Measurements from ENCODE around the gene PCSK4.
A peak's percentile ranks its signal among the peaks of the same experiment; 100 is the strongest.

The PCSK4 gene

GRCh38 chr19:1431759-1432506 lies 58.2 kb downstream of the PCSK4 start:
- TF ChIP-seq ZIC2 (tag by site-specific recombination; IDR thresholded peaks at IDR 0.05) (0 out of 2 replicates have a peak, but pooled peaks have one; percentile 7), ZNF600 (tag by site-specific recombination; IDR thresholded peaks at IDR 0.05) (peak; percentile 81; the same call in 1 of the 2 replicates), ZNF514 (tag by site-specific recombination; IDR thresholded peaks at IDR 0.05) (no peak)
- Histone ChIP-seq H3K9me3 (ENCODE audit: control insufficient read depth, insufficient read depth, low read depth, low read length) (no peaks in the 10 kb centered on the region), H3K27ac (ENCODE audit: extremely low read depth, low read depth, low read length) (peak overlapping the region; percentile 5; the same call in 1 of the 2 replicates), H3K36me3 (ENCODE audit: control insufficient read depth in 2 of 2, insufficient read depth in 1 of 2, low read length in 2 of 2) (peaks cover 17 to 76% of the 10 kb centered on the region in 2 experiments; a peak in 2 of 3 replicates), H3K4me1 (ENCODE audit: control insufficient read depth, insufficient read depth, low read length) (no peaks in the 10 kb centered on the region), H3K4me3 (ENCODE audit: low read depth, low read length) (no peak overlapping the region)
- ChIA-PET CTCF (interaction anchor here (0.6 to 0.7 kb wide), 2 partner anchors 407 to 1779 kb away, joined by 3 to 4 read pairs; no protein-coding TSS in a partner anchor), POLR2A (interaction anchor here (0.7 kb wide), 1 partner anchor 11 kb away, joined by 4 read pairs; no protein-coding TSS in a partner anchor)

Measured in HEK293 (cell line).